HepG2 (cell line): ENCODE results near the gene ARMH3. TPM values are rescaled to one million over a fixed set of nuclear protein-coding genes. Genes with fewer than 3 reads are reported as not detected.

Experiments
- ATAC-seq: fragments of 200-7000 bp; cut with Tn5 transposase; 3 replicates; pipeline ENCODE4 v1.9.1; 2020; ENCODE audit warnings: mild to moderate bottlenecking, moderate library complexity
- BruUV-seq: library from RNA; stranded (reverse); fragments of 400-500 nt; replicated peaks from 2 replicates; lab custom pipeline; 2021; lab: Mats Ljungman, UMichigan
- CTCF ChIA-PET: fragments of 300-600 bp; formaldehyde crosslinking; extraction: SDS; loops from one replicate; lab custom pipeline; 2021; ENCODE audit warnings: low total read pairs, inconsistent platforms, low intra/inter-chr PET ratio; lab: Yijun Ruan, JAX
- POLR2A ChIA-PET: fragments of 350-600 bp; sonication (Branson Sonifier 250); formaldehyde crosslinking; loops from one replicate; lab custom pipeline; 2020; ENCODE audit warnings: antibody characterized with exemption, inconsistent platforms; lab: Yijun Ruan, JAX
- DNase-seq: peaks from one replicate; pipeline ENCODE4 v3.0.0-alpha.2; 2015; ENCODE audit warnings: low spot score
- FAIRE-seq: peaks from 3 replicates; lab custom pipeline; 2011; peaks lifted over from hg19 to GRCh38; lab: Jason Lieb, UNC
- H2AFZ ChIP-seq: one replicate; pipeline ENCODE4 v1.6.1; 2011; ENCODE audit warnings: low read length, inconsistent platforms
- H3K27ac ChIP-seq: fragments of 300-600 bp; 3 replicates; pipeline ENCODE4 v1.8.0; 2011; ENCODE audit warnings: mixed run types, mild to moderate bottlenecking, mixed read lengths, low read length, inconsistent platforms; ENCODE audit not compliant: insufficient read depth; ENCODE audit errors: extremely low read length
- H3K27me3 ChIP-seq, 2 experiments: fragments of 200-600 bp in 1 of 2; 2 replicates in 1 of 2; 3 replicates in 1 of 2; pipeline versions ENCODE4 v1.6.0 to v1.8.0; 2011; ENCODE audit warnings: low read length in 2 of 2, mild to moderate bottlenecking in 2 of 2, moderate library complexity in 2 of 2, inconsistent platforms in 1 of 2; ENCODE audit not compliant: insufficient read depth in 2 of 2, control insufficient read depth in 1 of 2
- H3K36me3 ChIP-seq, 2 experiments: fragments of 200-600 bp in 1 of 2; replicated peaks in 1 of 2; 2 replicates in 1 of 2; 3 replicates in 1 of 2; pipeline versions ENCODE4 v1.5.1 to v1.8.0; 2011; ENCODE audit warnings: low read length in 2 of 2, inconsistent platforms in 1 of 2; ENCODE audit not compliant: insufficient read depth in 2 of 2, control insufficient read depth in 1 of 2
- H3K4me1 ChIP-seq: 2 replicates; pipeline ENCODE4 v1.5.1; 2012; ENCODE audit warnings: low read length, inconsistent platforms; ENCODE audit not compliant: insufficient read depth
- H3K4me2 ChIP-seq: 2 replicates; pipeline ENCODE4 v1.6.0; 2011; ENCODE audit warnings: low read depth, low read length, inconsistent platforms
- H3K4me3 ChIP-seq, 3 experiments: fragments of 200-600 bp in 1 of 3; sonication (generic), shearing (Covaris generic) in 1 of 3; replicated peaks in 1 of 3; 2 replicates each; pipeline ENCODE4 v1.5.1; 2011 to 2016; ENCODE audit warnings: low read length in 3 of 3, inconsistent platforms in 2 of 3, low read depth in 2 of 3, mild to moderate bottlenecking in 2 of 3, control low read depth in 1 of 3, mixed read lengths in 1 of 3; ENCODE audit not compliant: insufficient read depth in 1 of 3
- H3K79me2 ChIP-seq: one replicate; pipeline ENCODE4 v1.6.1; 2011; ENCODE audit warnings: low read length, inconsistent platforms; ENCODE audit not compliant: insufficient read depth
- H3K9ac ChIP-seq: 2 replicates; pipeline ENCODE4 v1.6.0; 2011; ENCODE audit warnings: mild to moderate bottlenecking, low read depth, low read length, inconsistent platforms; ENCODE audit not compliant: insufficient read depth
- H3K9me3 ChIP-seq: 2 replicates; pipeline ENCODE4 v1.5.1; 2012; ENCODE audit warnings: mild to moderate bottlenecking, low read length
- H4K20me1 ChIP-seq: 2 replicates; pipeline ENCODE4 v1.6.0; 2011; ENCODE audit warnings: inconsistent platforms, mild to moderate bottlenecking, low read length, moderate library complexity; ENCODE audit not compliant: insufficient read depth
- BCL6 ChIP-seq: IDR thresholded peaks from 2 replicates; pipeline ENCODE4 v1.6.1; 2016; ENCODE audit warnings: missing genetic modification reagents, missing compliant biosample characterization
- DNMT3B ChIP-seq: conservative IDR thresholded peaks from 2 replicates; pipeline ENCODE4 v1.6.1; 2016; ENCODE audit warnings: missing biosample characterization, control low read depth
- ELF4 ChIP-seq: sonication (generic); formaldehyde crosslinking; IDR thresholded peaks from 2 replicates; pipeline ENCODE4 v1.5.0; 2020; ENCODE audit warnings: missing genetic modification reagents, mild to moderate bottlenecking, moderate library complexity, borderline replicate concordance
- JDP2 ChIP-seq: sonication (generic); formaldehyde crosslinking; IDR thresholded peaks from 2 replicates; pipeline ENCODE4 v1.8.1; 2022; ENCODE audit warnings: missing genetic modification reagents, borderline replicate concordance
- RCOR2 ChIP-seq: IDR thresholded peaks from 2 replicates; pipeline ENCODE4 v1.6.1; 2016; ENCODE audit warnings: missing biosample characterization, missing genetic modification reagents
- RFX3 ChIP-seq: IDR thresholded peaks from 2 replicates; pipeline ENCODE4 v1.6.1; 2016; ENCODE audit warnings: missing biosample characterization, missing genetic modification reagents
- ZFP41 ChIP-seq: sonication (generic); formaldehyde crosslinking; IDR thresholded peaks from 2 replicates; pipeline ENCODE4 v1.4.0; 2020; ENCODE audit warnings: mild to moderate bottlenecking, missing genetic modification reagents, borderline replicate concordance
- ZNF24 ChIP-seq: fragments of 450-650 bp; IDR thresholded peaks from 2 replicates; pipeline ENCODE4 v1.6.1; 2017; ENCODE audit warnings: antibody characterized with exemption, mild to moderate bottlenecking
- ZNF564 ChIP-seq: sonication (generic); formaldehyde crosslinking; IDR thresholded peaks from 2 replicates; pipeline ENCODE4 v1.8.1; 2023; ENCODE audit warnings: mild to moderate bottlenecking, missing genetic modification reagents
- WGBS: methylation state at CpG from one replicate; pipeline ENCODE4 v1.1.6; 2017; ENCODE audit warnings: low lambda C conversion rate; 5-methylcytosine and 5-hydroxymethylcytosine counted together
- in situ Hi-C: cut with HindIII; loops from 2 replicates; pipeline ENCODE4 v1.10.0; 2017; ENCODE audit warnings: low pct_unique_long_range_greater_than_20kb; ENCODE audit not compliant: extremely low pct_ligation_motif_present
- intact Hi-C: fragments of 100-400 bp; cut with micrococcal nuclease; formaldehyde crosslinking; loops from one replicate; pipeline ENCODE4 v1.10.0; 2022; ENCODE audit not compliant: unreplicated experiment
- polyA plus RNA-seq, 8 experiments: library from polyadenylated mRNA; depleted of rRNA in 3 of 8; stranded (reverse) in 7 of 8; unstranded in 1 of 8; fragments of >200 nt; fragmentation: Illumina TruSeq in 4 of 8; extraction: Trizol in 4 of 8; gene quantifications; 2 replicates each; pipeline versions ENCODE4 v1.2.1 to v1.2.3, GENCODE V29; 2011 to 2016; ENCODE audit warnings: low read depth in 4 of 8, missing spikeins in 1 of 8, mixed read lengths in 1 of 8; ENCODE audit not compliant: insufficient read depth in 1 of 8
- total RNA-seq, 5 experiments: library from RNA; depleted of rRNA; stranded (reverse); fragments of >200 nt; fragmentation: Illumina TruSeq; extraction: Trizol; gene quantifications; 2 replicates each; pipeline ENCODE4 v1.2.3, GENCODE V29; 2016; ENCODE audit warnings: low read depth in 1 of 5
- TF ChIP-seq, protein P1 (sequence below): IDR thresholded peaks from 2 replicates; pipeline ENCODE4 v1.6.1; 2016; ENCODE audit warnings: low read depth, borderline replicate concordance
- TF ChIP-seq, protein P2 (sequence below): IDR thresholded peaks from 2 replicates; pipeline ENCODE4 v1.6.1; 2016; ENCODE audit warnings: mild to moderate bottlenecking
- TF ChIP-seq, protein P3 (sequence below): IDR thresholded peaks from 2 replicates; pipeline ENCODE4 v1.6.1; 2016; ENCODE audit warnings: missing compliant biosample characterization, missing genetic modification reagents, borderline replicate concordance
- TF ChIP-seq, protein P4 (sequence below): sonication (generic); formaldehyde crosslinking; IDR thresholded peaks from 2 replicates; pipeline ENCODE4 v1.9.0; 2021; ENCODE audit warnings: missing genetic modification reagents, mild to moderate bottlenecking, borderline replicate concordance
- TF ChIP-seq, protein P5 (sequence below): sonication (generic); formaldehyde crosslinking; IDR thresholded peaks from 2 replicates; pipeline ENCODE4 v1.4.0; 2020; ENCODE audit warnings: missing genetic modification reagents

ARMH3 gene
- total and polyA plus RNA-seq, 2 of the 13 experiments (the other 11 are each of a cell fraction or from before 2014, with no cell fraction given), result 8.4 to 16.9 TPM

DNA sequence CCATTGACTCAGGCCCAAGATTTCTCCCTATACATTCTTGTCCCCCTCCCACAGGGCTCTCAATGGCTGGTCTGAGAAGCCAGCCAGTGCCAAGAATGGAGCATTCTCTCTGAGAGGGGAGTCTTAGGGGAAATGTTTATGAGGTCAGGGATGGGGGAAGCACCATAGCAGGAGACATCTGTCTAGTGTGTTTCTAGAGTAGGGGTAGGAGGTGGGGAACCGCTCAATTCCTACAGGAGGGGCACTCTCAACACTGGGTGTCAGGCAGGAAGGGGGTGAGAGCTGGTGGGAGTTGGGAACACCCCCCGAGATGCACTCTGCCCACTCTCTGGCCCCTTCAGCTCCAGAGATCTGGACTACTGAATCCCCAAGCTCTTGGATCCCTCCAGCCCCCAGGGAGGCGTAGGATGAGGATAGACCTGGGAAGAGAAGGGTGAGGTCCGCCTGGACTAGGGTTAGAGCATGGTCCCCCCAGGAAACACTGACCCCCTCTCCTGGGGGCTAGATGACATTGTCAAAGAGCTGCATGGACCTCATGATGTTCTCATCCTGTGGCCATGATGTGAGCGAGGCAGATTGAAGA lies 229.0 kb downstream of the ARMH3 start:
- ChIA-PET CTCF (no interaction called here), POLR2A (no interaction called here)
- TF ChIP-seq ZFP41 (CRISPR knock-in tag), result no peak
- TF ChIP-seq RCOR2 (CRISPR knock-in tag), result no peak
- TF ChIP-seq BCL6 (CRISPR knock-in tag), result no peak
- TF ChIP-seq ELF4 (CRISPR knock-in tag), result no peak
- no peak for TF ChIP-seq JDP2
- TF ChIP-seq, protein P1, sequence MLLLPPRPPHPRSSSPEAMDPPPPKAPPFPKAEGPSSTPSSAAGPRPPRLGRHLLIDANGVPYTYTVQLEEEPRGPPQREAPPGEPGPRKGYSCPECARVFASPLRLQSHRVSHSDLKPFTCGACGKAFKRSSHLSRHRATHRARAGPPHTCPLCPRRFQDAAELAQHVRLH (CRISPR knock-in tag), result no peak
- TF ChIP-seq, protein P2, sequence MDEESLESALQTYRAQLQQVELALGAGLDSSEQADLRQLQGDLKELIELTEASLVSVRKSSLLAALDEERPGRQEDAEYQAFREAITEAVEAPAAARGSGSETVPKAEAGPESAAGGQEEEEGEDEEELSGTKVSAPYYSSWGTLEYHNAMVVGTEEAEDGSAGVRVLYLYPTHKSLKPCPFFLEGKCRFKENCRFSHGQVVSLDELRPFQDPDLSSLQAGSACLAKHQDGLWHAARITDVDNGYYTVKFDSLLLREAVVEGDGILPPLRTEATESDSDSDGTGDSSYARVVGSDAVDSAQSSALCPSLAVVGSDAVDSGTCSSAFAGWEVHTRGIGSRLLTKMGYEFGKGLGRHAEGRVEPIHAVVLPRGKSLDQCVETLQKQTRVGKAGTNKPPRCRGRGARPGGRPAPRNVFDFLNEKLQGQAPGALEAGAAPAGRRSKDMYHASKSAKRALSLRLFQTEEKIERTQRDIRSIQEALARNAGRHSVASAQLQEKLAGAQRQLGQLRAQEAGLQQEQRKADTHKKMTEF (CRISPR knock-in tag), result no peak
- TF ChIP-seq, protein P3, sequence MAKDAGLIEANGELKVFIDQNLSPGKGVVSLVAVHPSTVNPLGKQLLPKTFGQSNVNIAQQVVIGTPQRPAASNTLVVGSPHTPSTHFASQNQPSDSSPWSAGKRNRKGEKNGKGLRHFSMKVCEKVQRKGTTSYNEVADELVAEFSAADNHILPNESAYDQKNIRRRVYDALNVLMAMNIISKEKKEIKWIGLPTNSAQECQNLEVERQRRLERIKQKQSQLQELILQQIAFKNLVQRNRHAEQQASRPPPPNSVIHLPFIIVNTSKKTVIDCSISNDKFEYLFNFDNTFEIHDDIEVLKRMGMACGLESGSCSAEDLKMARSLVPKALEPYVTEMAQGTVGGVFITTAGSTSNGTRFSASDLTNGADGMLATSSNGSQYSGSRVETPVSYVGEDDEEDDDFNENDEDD (CRISPR knock-in tag), result no peak
- no peak for TF ChIP-seq ZNF24
- TF ChIP-seq, protein P4, sequence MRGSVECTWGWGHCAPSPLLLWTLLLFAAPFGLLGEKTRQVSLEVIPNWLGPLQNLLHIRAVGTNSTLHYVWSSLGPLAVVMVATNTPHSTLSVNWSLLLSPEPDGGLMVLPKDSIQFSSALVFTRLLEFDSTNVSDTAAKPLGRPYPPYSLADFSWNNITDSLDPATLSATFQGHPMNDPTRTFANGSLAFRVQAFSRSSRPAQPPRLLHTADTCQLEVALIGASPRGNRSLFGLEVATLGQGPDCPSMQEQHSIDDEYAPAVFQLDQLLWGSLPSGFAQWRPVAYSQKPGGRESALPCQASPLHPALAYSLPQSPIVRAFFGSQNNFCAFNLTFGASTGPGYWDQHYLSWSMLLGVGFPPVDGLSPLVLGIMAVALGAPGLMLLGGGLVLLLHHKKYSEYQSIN (CRISPR knock-in tag), result no peak
- TF ChIP-seq, protein P5, sequence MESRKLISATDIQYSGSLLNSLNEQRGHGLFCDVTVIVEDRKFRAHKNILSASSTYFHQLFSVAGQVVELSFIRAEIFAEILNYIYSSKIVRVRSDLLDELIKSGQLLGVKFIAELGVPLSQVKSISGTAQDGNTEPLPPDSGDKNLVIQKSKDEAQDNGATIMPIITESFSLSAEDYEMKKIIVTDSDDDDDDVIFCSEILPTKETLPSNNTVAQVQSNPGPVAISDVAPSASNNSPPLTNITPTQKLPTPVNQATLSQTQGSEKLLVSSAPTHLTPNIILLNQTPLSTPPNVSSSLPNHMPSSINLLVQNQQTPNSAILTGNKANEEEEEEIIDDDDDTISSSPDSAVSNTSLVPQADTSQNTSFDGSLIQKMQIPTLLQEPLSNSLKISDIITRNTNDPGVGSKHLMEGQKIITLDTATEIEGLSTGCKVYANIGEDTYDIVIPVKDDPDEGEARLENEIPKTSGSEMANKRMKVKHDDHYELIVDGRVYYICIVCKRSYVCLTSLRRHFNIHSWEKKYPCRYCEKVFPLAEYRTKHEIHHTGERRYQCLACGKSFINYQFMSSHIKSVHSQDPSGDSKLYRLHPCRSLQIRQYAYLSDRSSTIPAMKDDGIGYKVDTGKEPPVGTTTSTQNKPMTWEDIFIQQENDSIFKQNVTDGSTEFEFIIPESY, result no peak
- no peak for TF ChIP-seq ZNF564
- TF ChIP-seq DNMT3B (CRISPR knock-in tag), result no peak
- TF ChIP-seq RFX3, result no peak
- Histone ChIP-seq H3K27ac (no peak overlapping the region), H3K36me3 (peaks cover 0 to 4% of the 10 kb centered on the region in 2 experiments; a peak in 1 of 5 replicates), H3K9me3 (no peaks in the 10 kb centered on the region), H4K20me1 (no peaks in the 10 kb centered on the region), H2AFZ (no peak overlapping the region), H3K4me2 (no peak overlapping the region), H3K4me3 (no peak overlapping the region), H3K4me1 (no peaks in the 10 kb centered on the region), H3K9ac (no peak overlapping the region), H3K79me2 (no peaks in the 10 kb centered on the region), H3K27me3 (no peaks in the 10 kb centered on the region)
- intact Hi-C loops, result no loop called here
- in situ Hi-C loops, result no loop called here
- ATAC-seq, result no peak
- BruUV-seq, result no TSS peak
- no peak for FAIRE-seq
- no peak for DNase-seq
- WGBS, result 100% methylated on average over 4 of the region's 5 CpGs
